HG02798 (cell line): ENCODE data around the gene LNP1.
"Not testable (repeated sequence)": the region's sequence is repeated elsewhere in the genome, so short reads cannot be mapped to it uniquely, and the experiment has no call there.

Source experiments
- ATAC-seq: cut with Tn5 transposase; IDR thresholded peaks from one replicate; pipeline ENCODE4 v1.9.1; 2021; ENCODE audit warnings: mild to moderate bottlenecking; ENCODE audit not compliant: unreplicated experiment, poor library complexity

The LNP1 gene, protein sequence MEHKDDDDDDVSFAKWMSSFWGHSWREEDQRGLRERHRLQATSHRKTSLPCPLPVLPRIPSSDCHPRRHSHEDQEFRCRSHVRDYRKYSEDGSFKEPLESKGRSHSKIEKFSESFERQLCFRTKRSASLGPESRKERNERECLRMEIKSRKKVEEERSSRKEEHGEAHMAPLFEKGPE

DNA sequence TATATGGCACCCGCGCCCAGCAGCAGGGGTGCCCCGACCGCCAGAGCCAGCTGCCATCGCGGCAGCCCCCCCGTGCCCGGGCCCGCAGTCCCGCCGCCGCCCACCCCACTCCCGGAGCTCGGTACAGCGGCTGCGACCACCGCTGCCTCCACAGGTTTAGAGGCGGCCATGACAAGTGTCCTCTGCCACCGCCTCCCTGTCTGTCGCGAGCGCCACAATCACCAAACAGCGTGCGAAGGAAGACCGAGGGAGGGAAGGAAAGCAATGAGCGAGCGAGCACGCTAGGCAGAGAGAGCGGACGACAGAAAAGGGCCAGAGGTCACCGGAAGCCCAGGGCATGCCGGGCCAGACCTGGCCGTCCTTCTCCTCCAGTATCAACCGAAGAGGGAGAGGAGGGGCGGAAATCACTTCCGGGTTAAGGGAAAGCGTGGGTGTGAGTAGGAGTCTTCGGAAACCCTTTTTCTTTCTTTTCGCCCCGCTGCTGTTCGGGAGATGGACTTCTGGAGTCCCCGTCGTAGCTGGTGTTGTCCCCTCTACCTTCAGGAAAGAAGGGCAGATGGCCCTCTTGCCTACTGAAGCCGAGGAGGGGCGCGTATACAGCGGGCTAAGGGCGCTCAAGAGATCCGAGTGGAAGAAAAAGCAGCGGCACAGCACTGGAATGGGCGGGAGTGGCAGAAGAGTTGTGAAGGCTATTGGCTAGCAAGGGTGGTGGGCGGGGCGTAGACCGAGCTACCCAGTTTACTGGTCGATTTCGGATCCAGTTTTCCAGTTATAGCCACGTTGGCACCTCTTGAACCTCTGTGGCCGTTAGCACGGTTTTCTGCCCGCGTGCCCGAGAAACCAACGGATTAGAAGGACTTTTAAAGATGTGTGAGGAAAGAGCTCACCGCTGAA is at the start of gene LNP1, which contains the start of gene TOMM70:
Gene LNP1, plus strand, starts transcription at position 760 of the 894 bp plus-strand sequence. CDS start 28,191 bp downstream, outside the sequence.
Gene TOMM70, minus strand, starts transcription at position 310 of the 894 bp plus-strand sequence. Its CDS starts 140 bp downstream, at position 170.
- peak; percentile 92 for ATAC-seq

DNA sequence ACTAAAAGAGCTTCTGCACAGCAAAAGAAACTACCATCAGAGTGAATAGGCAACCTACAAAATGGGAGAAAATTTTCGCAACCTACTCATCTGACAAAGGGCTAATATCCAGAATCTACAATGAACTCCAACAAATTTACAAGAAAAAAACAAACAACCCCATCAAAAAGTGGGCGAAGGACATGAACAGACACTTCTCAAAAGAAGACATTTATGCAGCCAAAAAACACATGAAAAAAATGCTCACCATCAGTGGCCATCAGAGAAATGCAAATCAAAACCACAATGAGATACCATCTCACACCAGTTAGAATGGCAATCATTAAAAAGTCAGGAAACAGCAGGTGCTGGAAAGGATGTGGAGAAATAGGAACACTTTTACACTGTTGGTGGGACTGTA is 49.6 kb upstream of the LNP1 start:
- not testable (repeated sequence) for ATAC-seq

DNA sequence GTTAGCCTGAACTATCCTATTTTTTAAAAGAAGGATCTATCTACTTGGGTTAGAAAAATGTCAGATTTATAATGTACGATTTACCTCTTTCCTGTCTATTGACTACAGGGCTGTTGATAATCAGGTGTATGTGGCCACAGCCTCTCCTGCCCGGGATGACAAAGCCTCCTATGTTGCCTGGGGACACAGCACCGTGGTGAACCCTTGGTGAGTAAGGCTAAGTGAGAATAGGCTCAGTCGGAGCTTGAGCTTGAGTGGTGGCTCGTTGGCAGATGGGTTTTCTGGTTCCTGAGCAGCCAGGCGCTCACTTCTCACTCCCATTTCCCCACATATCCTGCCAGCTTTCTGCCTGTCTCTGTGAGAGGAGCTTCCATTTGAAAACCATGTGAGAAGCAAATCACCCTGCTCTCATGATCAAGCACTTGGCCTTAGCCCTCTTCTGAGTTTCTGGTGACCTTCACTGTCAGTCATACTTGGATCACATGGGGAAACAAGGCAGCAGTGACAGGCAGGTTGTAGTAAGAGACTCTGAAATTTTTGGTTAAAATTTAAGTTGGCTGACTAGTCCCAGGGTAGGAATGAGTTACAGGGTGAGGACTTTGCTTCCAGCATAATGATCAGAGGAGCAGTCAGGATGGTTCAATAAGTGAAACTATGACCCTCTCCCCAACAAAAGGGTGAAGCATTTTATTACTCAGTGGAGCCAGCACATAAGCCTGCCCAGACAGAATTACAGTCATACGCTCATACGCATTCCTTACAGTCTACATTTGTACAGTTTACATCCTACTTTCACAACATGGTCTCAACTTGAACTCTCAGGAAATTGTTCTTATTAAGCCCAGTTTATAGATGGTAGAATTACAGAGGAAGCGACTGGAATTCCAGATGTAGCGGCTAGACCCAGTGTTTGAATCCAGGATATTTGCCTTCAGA is 48.8 kb upstream of the LNP1 start:
- no peak for ATAC-seq

DNA sequence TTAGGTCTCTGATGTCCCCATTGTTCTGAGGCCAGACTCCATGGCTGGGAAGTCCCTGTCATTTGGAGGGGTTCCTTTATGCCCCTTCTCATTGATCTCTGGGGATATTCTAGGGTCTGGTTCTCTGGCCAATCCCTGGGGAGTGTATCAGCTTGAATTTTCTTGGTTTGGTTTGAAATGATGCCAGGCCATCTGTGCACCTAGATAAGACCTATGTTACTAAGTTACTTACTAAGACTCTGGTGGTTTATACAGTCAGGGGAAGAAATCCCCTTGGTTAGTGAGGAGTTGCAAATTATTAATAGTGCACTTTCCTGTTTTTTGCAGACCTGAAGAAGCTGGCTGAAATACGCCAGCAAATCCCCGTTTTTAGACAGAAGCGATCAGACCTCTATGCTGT is 46.5 kb upstream of the LNP1 start:
- no peak for ATAC-seq

DNA sequence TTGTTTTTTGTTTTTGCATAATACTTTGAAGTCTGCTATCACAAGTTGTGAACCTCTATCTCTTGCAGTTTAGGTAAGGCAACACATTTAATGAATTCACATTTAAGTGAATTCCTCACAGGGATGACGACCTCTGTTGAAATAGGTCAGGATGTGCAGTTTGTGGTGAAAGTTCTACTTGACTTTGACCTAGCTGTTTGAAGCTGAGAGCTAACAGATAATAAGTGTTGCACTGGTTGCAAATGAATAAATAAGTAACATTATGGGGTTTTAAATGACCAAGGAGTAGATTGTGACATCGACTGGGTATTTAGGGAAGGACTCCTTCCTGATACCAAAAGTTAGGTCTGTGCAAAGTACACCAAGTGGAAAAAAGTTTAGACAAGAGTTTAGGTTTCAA is 42.9 kb upstream of the LNP1 start:
- no peak for ATAC-seq

DNA sequence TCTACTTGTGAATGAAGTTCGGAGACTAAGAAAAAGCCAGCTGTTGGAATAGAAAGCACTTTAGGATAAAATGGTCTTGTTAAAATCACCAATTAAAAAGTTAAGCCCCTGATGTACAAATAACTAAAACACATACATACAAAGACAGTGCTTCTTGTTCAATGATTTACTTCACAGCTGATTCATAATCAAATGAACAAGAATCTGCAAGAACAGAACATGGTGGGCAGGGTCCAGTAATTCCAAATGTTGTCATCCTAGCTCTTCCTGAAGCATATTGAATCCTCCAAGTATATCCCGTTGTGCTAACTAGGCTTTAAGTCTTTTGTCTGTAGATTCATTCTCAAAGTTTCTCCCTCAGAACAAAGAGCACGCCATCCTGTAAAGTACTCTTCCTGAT is 42.3 kb upstream of the LNP1 start:
- ATAC-seq, result no peak

DNA sequence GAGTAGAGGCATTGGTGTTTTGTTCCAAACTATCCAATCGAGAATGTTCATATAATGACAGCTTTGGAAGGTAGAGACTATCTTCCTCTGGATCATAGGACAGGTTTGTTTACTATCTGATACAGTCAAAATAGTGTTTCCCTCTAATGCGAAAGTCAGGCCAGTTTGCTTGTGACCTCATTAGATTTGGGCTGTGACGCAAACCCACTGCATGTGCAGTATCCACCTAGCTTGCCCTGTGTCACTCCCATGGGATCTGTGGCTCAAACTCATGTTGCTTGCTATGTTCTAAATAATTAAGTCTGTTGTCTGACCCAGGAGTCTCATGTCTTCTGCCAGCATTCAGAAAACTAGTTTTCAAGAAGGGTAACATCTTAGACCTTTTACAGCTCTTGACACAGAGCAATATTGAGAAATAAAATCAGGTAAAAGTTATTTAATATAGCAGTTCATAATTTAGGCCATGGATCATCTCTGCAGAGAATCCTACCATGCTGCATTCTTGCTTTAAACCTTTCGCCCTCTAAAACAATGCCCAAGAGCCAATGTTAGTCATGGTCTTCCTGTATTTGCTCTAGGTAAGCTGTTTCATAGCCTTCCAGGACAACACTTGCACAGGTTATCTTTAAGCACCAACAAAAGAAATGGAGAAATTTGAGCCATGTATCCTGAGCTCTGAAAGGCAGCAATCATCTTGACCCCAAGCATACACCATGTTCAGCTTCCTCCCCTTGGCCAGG is 40.4 kb upstream of the LNP1 start:
- no peak for ATAC-seq

DNA sequence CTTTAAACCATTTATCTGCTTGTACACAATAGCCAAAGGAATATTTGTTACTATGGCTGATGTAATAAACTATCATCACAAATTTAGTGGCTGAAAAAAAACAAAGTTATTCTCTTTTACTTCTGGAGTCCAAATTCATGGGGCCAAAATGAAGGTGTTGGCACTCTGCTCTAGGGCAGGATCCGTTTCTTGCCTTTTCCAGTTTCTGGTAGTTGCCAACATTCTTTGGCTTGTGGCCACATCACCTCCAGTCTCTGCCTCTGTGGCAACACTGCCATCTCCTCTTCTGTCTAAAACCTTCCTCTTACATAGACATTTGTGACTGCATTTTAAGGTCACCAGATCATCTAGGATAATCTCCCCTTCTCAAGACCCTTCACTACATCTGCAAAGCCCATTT is 39.4 kb upstream of the LNP1 start:
- no peak for ATAC-seq

DNA sequence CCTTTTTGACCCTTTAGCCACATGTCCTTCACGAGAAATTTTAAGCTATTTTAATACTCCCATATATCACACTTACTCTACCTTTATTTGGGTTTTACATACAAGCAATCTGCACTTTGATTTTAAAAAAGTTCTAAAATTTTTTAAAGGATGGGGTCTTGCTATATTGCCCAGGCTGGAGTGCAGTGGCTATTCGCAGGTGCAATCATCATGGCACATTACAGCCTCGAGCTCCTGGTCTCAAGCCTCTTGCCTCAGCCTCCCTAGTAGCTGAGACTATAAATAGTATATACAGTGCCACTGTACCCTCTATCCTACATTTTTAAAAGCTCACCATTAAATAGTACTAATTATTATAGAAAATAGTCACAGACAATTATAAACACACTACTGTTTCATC is 36.9 kb upstream of the LNP1 start:
- no peak for ATAC-seq

DNA sequence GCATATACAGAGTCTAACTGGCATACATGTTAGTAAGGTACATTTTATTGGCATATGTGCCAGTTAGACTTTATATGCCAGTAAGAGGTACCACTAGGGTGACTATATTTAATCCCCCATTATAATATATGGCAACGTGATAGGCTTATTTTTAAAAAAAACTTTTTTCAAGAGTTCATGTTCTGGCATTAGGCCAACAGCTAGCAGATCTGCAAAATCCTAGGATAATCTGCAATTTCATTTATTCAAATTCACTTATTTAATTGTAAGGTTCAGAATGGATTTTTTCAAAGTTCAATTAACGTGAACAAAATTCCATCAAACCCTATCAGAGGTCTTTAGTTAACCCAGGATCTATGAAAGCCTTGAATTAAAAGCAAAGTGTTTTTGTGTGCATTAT is 34.9 kb upstream of the LNP1 start:
- no peak for ATAC-seq

DNA sequence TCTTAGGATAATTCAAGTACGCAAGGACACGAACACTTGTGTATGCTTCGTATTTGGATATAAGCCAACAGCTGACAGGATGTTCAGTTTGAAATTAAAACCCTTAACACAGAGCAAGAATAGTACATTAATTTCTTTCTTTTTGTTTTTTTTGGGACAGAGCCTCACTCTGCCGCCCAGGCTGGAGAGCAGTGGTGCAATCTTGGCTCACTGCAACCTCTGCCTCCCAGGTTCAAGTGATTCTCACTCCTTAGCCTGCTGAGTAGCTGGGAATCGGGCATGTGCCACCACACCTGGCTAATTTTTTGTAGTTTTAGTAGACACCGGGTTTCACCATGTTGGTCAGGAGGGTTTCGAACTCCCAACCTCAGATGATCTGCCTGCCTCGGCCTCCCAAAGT is 32.9 kb upstream of the LNP1 start:
- ATAC-seq, result no peak

DNA sequence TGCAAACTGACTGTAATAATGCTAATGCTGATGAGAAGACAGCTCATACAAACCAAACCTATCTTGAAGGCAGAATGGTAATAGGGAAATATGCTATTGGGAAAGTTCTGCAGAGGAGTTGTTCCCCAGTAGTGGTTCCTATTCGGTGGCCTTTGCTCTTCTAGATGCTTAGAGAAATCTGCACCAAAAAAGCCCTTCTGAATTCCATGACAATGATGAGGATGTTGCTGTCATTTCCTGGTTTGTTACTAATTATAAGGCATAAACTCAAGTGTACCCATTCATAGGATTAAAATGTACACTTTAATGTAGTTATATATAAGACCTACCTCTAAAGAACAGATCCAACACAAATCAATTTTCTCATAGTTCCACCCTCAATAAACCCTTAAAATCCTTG is 30.6 kb upstream of the LNP1 start:
- ATAC-seq, result no peak

DNA sequence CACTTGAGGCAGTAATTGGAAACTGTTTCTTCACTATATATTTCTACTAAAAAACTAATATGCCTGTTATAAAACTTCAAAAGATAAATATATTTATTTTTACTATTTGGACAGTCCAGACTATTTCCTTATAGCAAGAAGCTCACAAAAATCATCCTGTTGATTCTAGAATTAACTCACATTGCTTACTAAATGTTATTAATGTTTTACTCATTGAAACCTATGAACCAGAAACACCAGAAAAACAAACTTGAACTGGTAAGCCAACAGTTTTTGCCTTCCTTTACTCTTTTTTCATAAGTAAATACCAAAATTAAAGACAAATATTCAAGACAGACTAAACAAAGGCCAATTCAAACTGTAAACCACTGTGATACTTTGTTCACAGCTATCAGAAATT is 26.8 kb upstream of the LNP1 start:
- no peak for ATAC-seq

DNA sequence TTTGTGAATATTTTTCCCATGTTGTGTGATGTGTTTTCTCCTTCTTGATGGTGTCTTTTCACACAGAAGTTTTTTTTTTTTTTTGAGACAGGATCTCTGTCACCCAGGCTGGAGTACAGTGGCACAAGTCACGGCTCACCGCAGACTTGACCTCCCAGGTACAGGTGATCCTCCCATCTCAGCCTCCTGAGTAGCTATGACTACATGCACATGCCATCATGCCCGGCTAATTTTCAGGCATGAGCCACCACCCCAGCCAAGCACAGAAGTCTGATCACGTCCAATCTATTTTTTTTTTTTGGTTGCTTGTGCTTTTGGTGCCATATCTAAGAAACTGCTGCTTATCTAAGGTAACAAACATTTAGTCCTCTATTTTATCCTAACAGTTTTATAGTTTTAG is 25.0 kb upstream of the LNP1 start:
- ATAC-seq, result no peak

DNA sequence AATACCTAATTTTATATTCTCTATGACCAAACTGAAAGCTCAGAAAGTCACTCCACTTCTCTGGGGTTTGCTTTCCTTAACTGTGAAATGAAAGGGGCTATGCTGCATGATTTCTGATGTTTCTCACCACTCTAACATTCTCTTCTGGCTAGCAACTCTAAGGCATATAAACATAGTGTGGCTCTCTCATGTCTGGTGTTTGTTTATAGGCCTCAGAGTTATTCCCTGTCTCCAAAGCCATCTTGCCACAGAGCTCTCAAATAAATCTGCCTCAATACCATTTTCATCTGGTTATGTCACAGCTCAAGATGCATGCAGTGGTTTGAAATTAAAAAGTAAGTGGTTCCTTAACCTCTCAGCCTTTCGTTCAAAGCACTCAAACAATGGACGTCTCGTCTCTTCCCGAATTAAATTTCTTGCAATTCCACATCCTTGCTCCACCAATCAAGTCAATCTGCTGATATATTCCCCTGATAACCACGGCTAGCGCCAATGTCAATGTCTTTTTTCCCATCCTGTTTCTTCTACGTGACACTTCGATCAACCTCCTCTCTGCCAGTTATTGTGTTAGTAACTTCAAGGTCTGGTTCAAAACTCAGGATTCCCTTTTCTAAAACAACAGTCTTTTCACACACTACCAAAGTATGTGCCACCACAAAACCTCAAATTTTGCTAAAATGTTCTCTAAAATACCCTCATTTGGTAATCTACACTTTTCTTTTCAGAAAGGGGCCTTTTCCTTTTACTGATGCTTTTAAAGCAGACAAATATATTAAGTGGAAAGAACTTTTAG is 16.4 kb upstream of the LNP1 start:
- ATAC-seq, result no peak

DNA sequence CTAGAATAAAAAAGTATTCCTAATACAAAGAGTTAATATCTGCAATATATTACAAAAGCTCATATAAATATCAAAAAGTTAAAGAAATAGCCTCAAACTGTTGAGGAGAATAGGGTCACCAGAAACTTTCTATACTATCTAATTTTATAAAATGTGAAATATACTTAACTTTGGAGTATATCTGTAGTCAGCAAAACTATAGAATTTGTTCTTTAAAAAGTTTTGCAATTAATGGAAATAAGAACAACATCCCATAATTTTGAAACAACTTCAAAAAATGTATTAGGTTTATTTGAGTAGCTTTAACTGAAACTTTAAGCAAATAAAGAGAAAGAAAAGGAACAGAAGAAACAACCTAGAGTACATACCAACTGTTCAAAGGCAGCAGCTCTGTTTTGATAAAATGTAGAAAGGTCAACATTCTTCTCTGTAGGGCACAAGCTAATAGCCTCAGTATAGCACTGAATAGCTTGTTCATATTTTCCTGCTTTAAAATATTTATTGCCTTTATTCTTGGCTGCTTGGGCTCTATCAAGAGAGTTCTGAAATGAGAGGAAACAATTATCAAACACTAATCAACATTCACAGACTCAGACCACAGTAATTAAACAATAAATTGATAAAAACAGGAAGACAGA is 14.8 kb upstream of the LNP1 start:
- no peak for ATAC-seq

DNA sequence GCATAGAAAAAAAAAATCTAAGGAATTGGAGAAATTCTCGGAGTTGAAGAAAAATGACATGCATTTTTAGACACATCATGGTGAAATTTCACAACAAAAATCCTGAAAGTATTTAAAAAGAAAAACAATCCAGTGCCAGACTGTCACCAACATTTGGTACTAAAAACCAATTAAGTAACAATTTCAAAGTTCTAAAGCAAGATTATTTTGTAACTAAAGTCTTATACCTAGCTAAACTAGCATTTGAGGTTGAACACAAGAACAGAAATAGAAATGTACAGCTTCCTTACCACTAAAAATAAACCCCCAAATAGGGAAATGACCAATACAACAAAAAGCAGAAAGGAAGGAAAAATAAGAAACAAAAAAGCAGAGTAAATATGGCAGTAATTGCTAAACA is 12.3 kb upstream of the LNP1 start:
- no peak for ATAC-seq

DNA sequence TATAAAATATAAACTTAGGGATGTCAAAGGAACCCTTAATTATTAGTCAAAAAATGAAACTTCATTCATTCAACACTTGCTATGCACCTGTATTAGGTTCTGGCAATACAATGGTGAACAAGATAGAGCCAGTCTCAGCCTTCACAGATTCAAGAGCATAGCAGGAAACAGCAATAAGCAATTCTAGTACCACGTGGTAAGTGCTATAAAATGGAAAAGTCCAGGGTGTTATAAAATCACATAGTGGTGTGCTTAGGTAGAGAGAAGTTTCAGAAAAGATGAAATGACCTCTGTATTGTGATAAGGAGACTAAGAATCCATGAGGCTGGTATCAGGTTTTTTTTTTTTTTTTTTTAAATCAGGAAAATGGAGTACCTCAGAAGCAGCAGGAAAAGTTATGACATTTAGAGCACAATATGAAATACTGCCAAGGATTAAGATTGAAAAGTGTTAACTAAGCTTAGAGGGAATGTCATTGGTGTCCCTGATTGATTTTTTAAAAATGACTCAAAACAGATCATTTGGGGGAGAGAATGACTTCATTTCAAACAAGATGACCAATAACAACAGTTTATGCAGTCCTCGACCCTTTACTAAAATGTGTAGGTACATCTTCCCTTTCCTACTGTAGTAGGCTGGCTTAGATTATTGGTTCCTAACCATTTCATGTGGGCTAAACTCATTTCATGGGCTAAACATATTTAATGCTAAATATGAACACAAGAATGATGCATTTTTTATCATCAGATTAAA is 5.5 kb upstream of the LNP1 start:
- no peak for ATAC-seq
